ENCODE data around the gene ZNF814.

The ZNF814 gene

DNA sequence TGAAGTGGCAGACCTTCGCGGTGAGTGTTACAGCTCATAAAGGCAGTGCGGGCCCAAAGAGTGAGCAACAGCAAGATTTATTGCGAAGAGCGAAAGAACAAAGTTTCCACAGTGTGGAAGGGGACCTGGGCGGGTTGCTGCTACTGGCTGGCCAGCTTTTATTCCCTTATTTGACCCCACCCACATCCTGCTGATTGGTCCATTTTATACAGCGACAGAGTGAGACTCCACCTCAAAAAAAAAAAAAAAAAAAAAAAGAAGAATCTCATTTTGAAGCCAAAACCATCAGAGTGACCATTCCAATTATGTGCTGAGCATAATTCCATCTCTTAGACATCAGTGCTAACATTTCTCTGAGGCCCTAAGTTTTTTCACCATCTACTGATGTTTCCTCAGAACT is 72.2 kb downstream of the ZNF814 start:
- Histone ChIP-seq H3K79me1 (ENCODE audit: low read length) (peaks cover 27% of the 10 kb centered on the region), H3K4me2 (ENCODE audit: low read length) (no peak overlapping the region), H3K4me1 (ENCODE audit: control insufficient read depth in 1 of 2, insufficient read depth in 2 of 2, low read length in 2 of 2) (peaks cover 24 to 34% of the 10 kb centered on the region in 2 experiments), H3K14ac (ENCODE audit: low read length) (no peak overlapping the region), H3K9me3 (ENCODE audit: insufficient read depth, low read depth, low read length) (no peaks in the 10 kb centered on the region), H3K79me2 (ENCODE audit: control insufficient read depth, insufficient read depth, low read length, poor library complexity) (peaks cover 19% of the 10 kb centered on the region), H2AK5ac (ENCODE audit: low read length) (peak overlapping the region; percentile 71), H2BK12ac (ENCODE audit: low read length) (peak overlapping the region; percentile 43), H3K18ac (ENCODE audit: low read length) (peak overlapping the region; percentile 69), H2AFZ (ENCODE audit: insufficient read depth, low read length, poor library complexity) (no peak overlapping the region), H3K4ac (ENCODE audit: low read depth, low read length) (peak overlapping the region; percentile 50), H4K12ac (ENCODE audit: low read depth, low read length) (no peak overlapping the region), H3K27ac (ENCODE audit: low read depth, low read length) (peak overlapping the region; percentile 57), H2BK5ac (ENCODE audit: low read depth, low read length, poor library complexity) (peak overlapping the region; percentile 47), H3K23ac (ENCODE audit: low read length) (no peak overlapping the region), H3K36me3 (ENCODE audit: control insufficient read depth in 1 of 2, insufficient read depth in 2 of 2, low read length in 2 of 2) (peaks cover 5 to 10% of the 10 kb centered on the region in 2 experiments), H2BK120ac (ENCODE audit: insufficient read depth, low read length, poor library complexity) (peak overlapping the region; percentile 43), H3K9ac (ENCODE audit: low read length) (no peak overlapping the region), H3K27me3 (ENCODE audit: insufficient read depth, low read length) (no peaks in the 10 kb centered on the region), H4K8ac (ENCODE audit: low read depth, low read length) (no peak overlapping the region), H4K91ac (ENCODE audit: low read depth, low read length) (peak overlapping the region; percentile 80), H3K4me3 (ENCODE audit: low read depth, low read length) (no peak overlapping the region)
- DNase-seq = peak; percentile 58 to 80
- WGBS (ENCODE audit: extremely low coverage, insufficient coverage, insufficient read length) = no CpG with 5 or more reads among the region's 7 CpGs

DNA sequence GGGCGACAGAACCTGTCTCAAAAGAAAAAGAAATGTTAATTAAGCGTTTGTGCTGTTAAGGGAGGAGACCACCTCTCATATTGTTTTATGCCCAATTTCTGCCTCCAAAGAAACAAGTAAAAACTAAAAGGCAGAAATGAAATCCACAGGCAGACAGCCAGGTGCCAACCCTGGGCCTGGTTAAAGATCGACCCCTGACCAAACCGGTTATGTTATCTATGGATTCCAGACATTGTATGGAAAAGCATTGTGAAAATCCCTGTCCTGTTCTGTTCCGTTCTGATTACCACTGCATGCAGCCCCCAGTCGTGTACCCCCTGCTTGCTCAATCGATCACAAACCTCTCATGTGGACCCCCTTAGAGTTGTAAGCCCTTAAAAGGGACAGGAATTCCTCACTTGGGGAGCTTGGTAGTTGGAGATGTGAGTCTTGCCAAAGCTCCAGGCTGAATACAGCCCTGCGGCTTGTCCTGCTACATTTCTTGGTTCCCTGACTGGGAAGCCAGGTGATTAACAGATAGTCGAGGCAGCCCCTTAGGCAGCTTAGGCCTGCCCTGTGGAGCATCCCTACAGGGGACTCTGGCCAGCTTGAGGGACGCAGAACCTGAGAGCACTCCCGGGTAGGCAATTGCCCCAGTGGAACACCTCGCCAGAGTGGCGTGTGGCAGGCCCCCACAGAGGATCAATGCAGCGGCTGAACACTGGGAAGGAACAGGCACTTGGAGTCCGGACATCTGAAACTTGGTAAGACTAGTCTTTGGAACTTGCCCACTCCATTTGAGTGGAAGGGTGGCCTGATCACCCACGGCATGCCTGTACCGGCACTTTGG is 73.4 kb downstream of the ZNF814 start:
- Histone ChIP-seq H3K4me3 (ENCODE audit: low read depth, low read length) (no peak overlapping the region), H3K9ac (ENCODE audit: low read length) (no peak overlapping the region), H2BK5ac (ENCODE audit: low read depth, low read length, poor library complexity) (peak overlapping the region; percentile 95), H3K79me1 (ENCODE audit: low read length) (peaks cover 27% of the 10 kb centered on the region), H3K79me2 (ENCODE audit: control insufficient read depth, insufficient read depth, low read length, poor library complexity) (peaks cover 16% of the 10 kb centered on the region), H3K27ac (ENCODE audit: low read depth, low read length) (peak overlapping the region; percentile 94), H4K91ac (ENCODE audit: low read depth, low read length) (peak overlapping the region; percentile 95), H2AFZ (ENCODE audit: insufficient read depth, low read length, poor library complexity) (peak overlapping the region; percentile 56), H2BK12ac (ENCODE audit: low read length) (peak overlapping the region; percentile 85), H3K18ac (ENCODE audit: low read length) (peak overlapping the region; percentile 87), H4K12ac (ENCODE audit: low read depth, low read length) (peak overlapping the region; percentile 90), H3K14ac (ENCODE audit: low read length) (peak overlapping the region; percentile 89), H2BK120ac (ENCODE audit: insufficient read depth, low read length, poor library complexity) (peak overlapping the region; percentile 93), H3K4me1 (ENCODE audit: control insufficient read depth in 1 of 2, insufficient read depth in 2 of 2, low read length in 2 of 2) (peaks cover 23 to 32% of the 10 kb centered on the region in 2 experiments), H3K27me3 (ENCODE audit: insufficient read depth, low read length) (no peaks in the 10 kb centered on the region), H2AK5ac (ENCODE audit: low read length) (peak overlapping the region; percentile 59), H3K36me3 (ENCODE audit: control insufficient read depth in 1 of 2, insufficient read depth in 2 of 2, low read length in 2 of 2) (peaks cover 11% of the 10 kb centered on the region in 2 experiments), H3K23ac (ENCODE audit: low read length) (no peak overlapping the region), H3K9me3 (ENCODE audit: insufficient read depth, low read depth, low read length) (no peaks in the 10 kb centered on the region), H4K8ac (ENCODE audit: low read depth, low read length) (peak overlapping the region; percentile 81), H3K4ac (ENCODE audit: low read depth, low read length) (peak overlapping the region; percentile 77), H3K4me2 (ENCODE audit: low read length) (peak overlapping the region; percentile 53)
- WGBS (ENCODE audit: extremely low coverage, insufficient coverage, insufficient read length) = no CpG with 5 or more reads among the region's 17 CpGs
- peak; percentile 78 to 85 for DNase-seq

DNA sequence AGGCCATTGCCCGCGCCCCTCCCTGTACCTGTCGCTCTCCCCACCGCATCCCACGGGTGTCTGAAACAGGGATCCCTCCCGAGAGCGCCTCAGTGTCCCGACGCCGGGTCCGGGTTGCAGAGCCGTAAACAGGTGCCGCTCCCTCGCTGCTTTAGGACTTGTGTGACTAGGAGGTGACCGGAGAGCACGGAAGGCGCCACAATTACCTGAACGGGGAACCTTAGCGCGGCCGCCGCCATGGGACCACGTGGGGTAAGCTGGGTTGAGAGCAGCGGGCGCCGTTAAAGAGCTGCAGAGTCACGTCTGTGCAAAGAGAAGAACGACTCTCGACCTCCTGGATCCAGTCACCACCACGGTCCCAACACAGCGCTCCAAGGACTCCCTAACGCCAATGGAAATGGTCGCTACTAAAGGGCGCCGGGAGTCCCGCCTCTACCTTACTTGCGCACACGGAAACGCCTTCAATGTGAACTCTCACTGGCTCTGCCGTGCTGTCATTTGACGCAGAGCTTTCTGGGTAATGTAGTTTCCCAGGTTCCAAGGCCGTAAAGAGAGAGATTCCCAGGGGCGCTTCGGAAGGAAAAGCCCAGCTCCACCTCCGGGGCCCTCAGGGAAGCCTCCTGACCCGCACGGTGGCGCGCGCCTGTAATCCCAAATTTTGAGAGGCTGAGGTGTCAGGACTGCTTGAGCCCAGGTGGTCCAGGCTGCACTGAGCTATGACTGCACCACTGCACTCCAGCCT is 74.2 kb downstream of the ZNF814 start, which contains the start of gene ZNF552:
ZNF552 (minus strand) TSS at position 409 of the 742 bp plus-strand sequence; CDS start at position 239, 170 bp downstream.
- Histone ChIP-seq H3K27ac (ENCODE audit: low read depth, low read length) (peak within 1 kb of the TSS; percentile 94), H2BK120ac (ENCODE audit: insufficient read depth, low read length, poor library complexity) (peak within 1 kb of the TSS; percentile 93), H3K79me2 (ENCODE audit: control insufficient read depth, insufficient read depth, low read length, poor library complexity) (peaks cover 10% of the 10 kb centered on the region), H2AK5ac (ENCODE audit: low read length) (peak within 1 kb of the TSS; percentile 65), H3K36me3 (ENCODE audit: control insufficient read depth in 1 of 2, insufficient read depth in 2 of 2, low read length in 2 of 2) (peaks cover 14 to 18% of the 10 kb centered on the region in 2 experiments), H2BK5ac (ENCODE audit: low read depth, low read length, poor library complexity) (peak within 1 kb of the TSS; percentile 95), H3K9ac (ENCODE audit: low read length) (peak within 1 kb of the TSS; percentile 95), H3K4me1 (ENCODE audit: control insufficient read depth in 1 of 2, insufficient read depth in 2 of 2, low read length in 2 of 2) (peaks cover 27 to 32% of the 10 kb centered on the region in 2 experiments), H4K91ac (ENCODE audit: low read depth, low read length) (peak within 1 kb of the TSS; percentile 95), H3K9me3 (ENCODE audit: insufficient read depth, low read depth, low read length) (no peaks in the 10 kb centered on the region), H4K8ac (ENCODE audit: low read depth, low read length) (peak within 1 kb of the TSS; percentile 81), H3K23ac (ENCODE audit: low read length) (no peak within 1 kb of the TSS), H3K14ac (ENCODE audit: low read length) (peak within 1 kb of the TSS; percentile 89), H3K79me1 (ENCODE audit: low read length) (peaks cover 22% of the 10 kb centered on the region), H3K27me3 (ENCODE audit: insufficient read depth, low read length) (no peaks in the 10 kb centered on the region), H2BK12ac (ENCODE audit: low read length) (peak within 1 kb of the TSS; percentile 85), H3K4me2 (ENCODE audit: low read length) (peak within 1 kb of the TSS; percentile 75), H3K4me3 (ENCODE audit: low read depth, low read length) (peak within 1 kb of the TSS; percentile 89), H3K4ac (ENCODE audit: low read depth, low read length) (peak within 1 kb of the TSS; percentile 77), H2AFZ (ENCODE audit: insufficient read depth, low read length, poor library complexity) (peak within 1 kb of the TSS; percentile 56), H3K18ac (ENCODE audit: low read length) (peak within 1 kb of the TSS; percentile 87), H4K12ac (ENCODE audit: low read depth, low read length) (peak within 1 kb of the TSS; percentile 90)
- DNase-seq = peak; percentile 95
- no CpG with 5 or more reads among the region's 50 CpGs for WGBS (ENCODE audit: extremely low coverage, insufficient coverage, insufficient read length)

DNA sequence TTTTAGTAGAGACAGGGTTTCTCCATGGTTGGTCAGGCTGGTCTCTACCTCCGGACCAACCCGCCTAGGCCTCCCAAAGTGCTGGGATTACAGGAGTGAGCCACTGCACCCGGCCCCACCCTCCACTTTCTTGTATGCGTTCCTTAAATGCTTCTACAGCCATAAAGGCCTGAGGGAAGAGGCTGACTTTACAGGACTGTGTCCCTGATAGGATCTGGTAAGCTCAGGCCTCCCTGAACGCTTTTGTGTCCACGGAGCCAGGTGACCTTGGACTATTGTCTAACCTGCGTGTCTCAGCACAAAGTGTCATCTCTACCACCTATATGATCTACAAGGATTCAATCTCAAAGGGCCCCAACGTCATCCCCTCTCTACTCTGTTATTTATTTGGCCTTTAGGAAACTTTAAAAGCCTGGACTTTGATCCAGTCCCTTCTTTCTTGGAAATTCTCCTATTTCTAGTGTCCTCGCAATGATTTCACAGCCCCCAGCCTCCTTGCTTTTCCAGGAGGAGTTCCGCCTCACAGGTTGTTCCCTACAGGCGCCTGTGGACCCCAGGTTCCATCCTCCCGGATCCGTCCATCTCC is 74.8 kb downstream of the ZNF814 start:
- DNase-seq = peak; percentile 91 to 92
- Histone ChIP-seq H4K91ac (ENCODE audit: low read depth, low read length) (peak overlapping the region; percentile 68), H4K8ac (ENCODE audit: low read depth, low read length) (peak overlapping the region; percentile 39), H3K9me3 (ENCODE audit: insufficient read depth, low read depth, low read length) (no peaks in the 10 kb centered on the region), H3K23ac (ENCODE audit: low read length) (no peak overlapping the region), H2BK120ac (ENCODE audit: insufficient read depth, low read length, poor library complexity) (peak overlapping the region; percentile 49), H3K14ac (ENCODE audit: low read length) (peak overlapping the region; percentile 85), H3K9ac (ENCODE audit: low read length) (peak overlapping the region; percentile 95), H3K4me3 (ENCODE audit: low read depth, low read length) (peak overlapping the region; percentile 89), H2AK5ac (ENCODE audit: low read length) (peak overlapping the region; percentile 65), H3K4me2 (ENCODE audit: low read length) (peak overlapping the region; percentile 75), H3K4ac (ENCODE audit: low read depth, low read length) (peak overlapping the region; percentile 47), H3K18ac (ENCODE audit: low read length) (peak overlapping the region; percentile 29), H4K12ac (ENCODE audit: low read depth, low read length) (peak overlapping the region; percentile 14), H3K27me3 (ENCODE audit: insufficient read depth, low read length) (no peaks in the 10 kb centered on the region), H2AFZ (ENCODE audit: insufficient read depth, low read length, poor library complexity) (peak overlapping the region; percentile 50), H3K36me3 (ENCODE audit: control insufficient read depth in 1 of 2, insufficient read depth in 2 of 2, low read length in 2 of 2) (peaks cover 15 to 22% of the 10 kb centered on the region in 2 experiments), H3K4me1 (ENCODE audit: control insufficient read depth in 1 of 2, insufficient read depth in 2 of 2, low read length in 2 of 2) (peaks cover 28 to 33% of the 10 kb centered on the region in 2 experiments), H3K27ac (ENCODE audit: low read depth, low read length) (peak overlapping the region; percentile 79), H2BK12ac (ENCODE audit: low read length) (no peak overlapping the region), H2BK5ac (ENCODE audit: low read depth, low read length, poor library complexity) (peak overlapping the region; percentile 75), H3K79me1 (ENCODE audit: low read length) (peaks cover 17% of the 10 kb centered on the region), H3K79me2 (ENCODE audit: control insufficient read depth, insufficient read depth, low read length, poor library complexity) (peaks cover 8% of the 10 kb centered on the region)
- no CpG with 5 or more reads among the region's 13 CpGs for WGBS (ENCODE audit: extremely low coverage, insufficient coverage, insufficient read length)

All from trophoblast cell (in vitro differentiated cells and primary cell).